GM11168 (cell line): ENCODE data around the gene RBM38.
"Not testable (repeated sequence)": the region's sequence is repeated elsewhere in the genome, so short reads cannot be mapped to it uniquely, and the experiment has no call there.

Experiments used
- in situ Hi-C: fragments of 300-500 bp; cut with MboI; formaldehyde crosslinking; loops from one replicate; pipeline ENCODE4 v1.12.0; 2022; ENCODE audit warnings: low sequenced_read_pairs; ENCODE audit not compliant: unreplicated experiment

RBM38 gene

DNA sequence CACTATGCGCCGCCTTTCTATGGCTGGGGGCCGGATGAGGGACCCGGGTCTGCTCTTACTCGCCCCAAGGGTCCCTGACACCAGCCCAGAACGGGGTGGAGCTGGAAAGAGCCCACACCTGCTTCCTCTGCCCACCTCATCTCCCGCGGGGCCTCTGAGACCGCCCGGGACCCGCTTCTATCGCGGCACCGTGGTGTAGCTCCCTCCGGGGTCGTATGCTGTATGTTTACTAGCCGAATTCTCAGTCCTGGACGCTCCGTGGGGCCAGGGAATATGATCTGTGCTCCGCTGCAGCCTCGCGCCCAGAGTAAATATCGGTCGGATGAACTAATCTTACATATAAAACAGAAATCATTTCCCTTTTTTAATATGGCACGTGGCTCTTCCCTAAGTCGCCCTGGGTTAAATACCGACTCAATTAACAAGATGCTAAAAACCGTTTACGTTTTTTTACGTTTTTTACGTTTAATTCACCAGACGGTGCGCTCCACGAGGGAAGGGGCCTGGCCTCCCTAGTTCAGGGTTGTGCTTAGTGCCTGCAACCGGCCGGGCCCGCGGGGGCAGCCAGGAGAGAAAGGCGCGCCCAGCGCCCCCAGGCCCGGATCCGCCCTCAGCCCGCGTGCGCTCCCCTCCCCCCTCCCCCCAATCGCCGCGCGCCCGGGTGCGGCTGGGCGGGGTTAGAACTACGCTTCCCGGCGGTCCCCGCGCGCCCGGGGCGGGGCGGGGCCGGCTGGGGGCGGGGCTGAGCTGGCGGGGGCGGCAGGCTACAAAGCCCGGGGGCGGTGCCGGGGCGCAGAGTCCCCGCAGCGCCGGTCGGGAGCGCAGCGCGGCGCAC is at the start of gene RBM38:
TSS of gene RBM38 (plus strand) at position 793 of the 835 bp plus-strand sequence. CDS start 186 bp downstream, outside the sequence.
- in situ Hi-C loops = no loop called here

- in situ Hi-C loops = no loop called here
Measured at GRCh38 chr20:57341663-57342062, 49.5 kb upstream of the RBM38 start.

- in situ Hi-C loops = no loop called here
Measured at GRCh38 chr20:57342829-57343228, 48.4 kb upstream of the RBM38 start.

GRCh38 chr20:57346477-57346876 is 44.7 kb upstream of the RBM38 start:
- in situ Hi-C loops = no loop called here

DNA sequence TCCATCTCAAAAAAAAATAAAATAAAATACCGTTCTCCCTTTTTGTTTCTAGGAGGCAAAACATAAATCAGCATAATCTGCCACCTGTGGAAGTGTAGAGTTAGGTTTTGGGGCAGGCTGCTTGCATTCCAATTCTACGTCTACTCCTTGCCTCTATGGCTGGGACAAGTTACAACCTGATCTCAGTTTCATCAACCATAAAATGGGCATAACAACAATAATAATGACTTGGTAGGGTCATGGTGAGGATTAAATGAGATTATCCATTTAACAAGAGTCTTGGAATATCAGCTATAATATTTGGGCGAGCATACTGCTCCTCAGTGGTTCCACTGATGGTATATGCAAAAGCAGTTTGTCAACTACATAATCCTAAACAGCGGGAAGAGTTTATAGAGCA is 43.8 kb upstream of the RBM38 start:
- in situ Hi-C loops = no loop called here

DNA sequence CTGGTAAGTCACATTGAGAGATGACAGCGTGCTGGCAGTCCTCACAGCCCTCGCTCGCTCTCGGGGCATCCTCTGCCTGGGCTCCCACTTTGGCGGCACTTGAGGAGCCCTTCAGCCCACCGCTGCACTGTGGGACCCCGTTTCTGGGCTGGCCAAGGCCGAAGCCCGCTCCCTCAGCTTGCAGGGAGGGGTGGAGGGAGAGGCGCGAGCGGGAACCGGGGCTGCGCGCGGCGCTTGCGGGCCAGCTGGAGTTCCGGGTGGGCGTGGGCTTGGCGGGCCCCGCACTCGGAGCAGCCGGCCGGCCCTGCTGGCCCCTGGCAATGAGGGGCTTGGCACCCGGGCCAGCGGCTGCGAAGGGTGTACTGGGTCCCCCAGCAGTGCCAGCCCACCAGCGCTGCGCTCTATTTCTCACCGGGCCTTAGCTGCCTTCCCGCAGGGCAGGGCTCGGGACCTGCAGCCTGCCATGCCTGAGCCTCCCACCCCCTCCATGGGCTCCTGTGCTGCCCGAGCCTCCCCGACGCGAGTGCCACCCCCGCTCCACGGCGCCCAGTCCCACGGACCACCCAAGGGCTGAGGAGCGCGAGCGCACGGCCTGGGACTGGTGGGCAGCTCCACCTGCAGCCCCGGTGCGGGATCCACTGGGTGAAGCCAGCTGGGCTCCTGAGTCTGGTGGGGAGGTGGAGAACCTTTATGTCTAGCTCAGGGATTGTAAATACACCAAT is 42.8 kb upstream of the RBM38 start:
- in situ Hi-C loops = not testable (repeated sequence)

GRCh38 chr20:57348922-57349574 is 42.1 kb upstream of the RBM38 start:
- in situ Hi-C loops = not testable (repeated sequence)

DNA sequence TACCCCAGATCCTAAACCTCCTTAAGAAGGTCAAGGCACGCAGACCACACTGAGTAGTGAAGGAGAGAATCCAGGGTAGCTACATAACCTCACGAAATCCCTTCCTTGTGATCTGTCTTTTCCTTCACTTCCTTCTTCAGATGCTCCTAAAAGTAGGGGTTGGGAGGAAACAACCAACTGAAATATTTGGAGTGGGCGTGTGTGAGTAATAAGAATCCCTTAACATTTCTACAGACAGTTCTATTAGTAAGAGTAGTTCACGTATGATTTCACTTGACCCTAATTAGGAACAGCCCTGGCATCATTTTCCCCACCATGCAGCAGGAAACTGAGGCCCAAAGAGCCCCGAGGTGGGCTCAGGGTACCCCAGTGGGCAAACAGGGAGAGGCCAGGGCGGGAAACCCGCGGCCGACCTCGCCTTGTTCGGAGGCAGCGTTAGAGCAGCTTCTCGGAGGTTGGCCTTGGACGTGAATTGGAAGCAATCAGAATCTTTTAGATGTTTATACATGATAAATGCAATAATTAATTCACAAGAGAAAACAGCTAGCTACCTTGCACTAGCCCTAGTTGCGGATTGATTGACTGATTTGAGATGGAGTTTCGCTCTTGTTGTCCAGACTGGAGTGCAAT is 41.0 kb upstream of the RBM38 start:
- in situ Hi-C loops = loop anchor here (25.0 kb wide), 1 partner anchor 862 kb away; no protein-coding TSS in a partner anchor

DNA sequence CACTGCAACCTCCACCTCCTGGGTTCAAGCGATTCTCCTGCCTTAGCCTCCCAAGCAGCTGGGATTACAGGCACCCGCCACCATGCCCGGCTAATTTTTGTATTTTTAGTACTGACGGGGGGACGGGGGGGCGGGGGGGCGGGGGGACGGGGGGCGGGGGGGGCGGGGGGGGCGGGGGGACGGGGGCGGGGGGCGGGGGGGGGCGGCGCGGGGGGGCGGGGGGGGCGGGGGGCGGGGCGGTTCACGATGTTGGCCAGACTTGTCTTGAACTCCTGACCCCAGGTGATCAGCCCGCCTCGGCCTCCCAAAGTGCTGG is 40.5 kb upstream of the RBM38 start:
- in situ Hi-C loops = loop anchor here (25.0 kb wide), 1 partner anchor 862 kb away; no protein-coding TSS in a partner anchor

DNA sequence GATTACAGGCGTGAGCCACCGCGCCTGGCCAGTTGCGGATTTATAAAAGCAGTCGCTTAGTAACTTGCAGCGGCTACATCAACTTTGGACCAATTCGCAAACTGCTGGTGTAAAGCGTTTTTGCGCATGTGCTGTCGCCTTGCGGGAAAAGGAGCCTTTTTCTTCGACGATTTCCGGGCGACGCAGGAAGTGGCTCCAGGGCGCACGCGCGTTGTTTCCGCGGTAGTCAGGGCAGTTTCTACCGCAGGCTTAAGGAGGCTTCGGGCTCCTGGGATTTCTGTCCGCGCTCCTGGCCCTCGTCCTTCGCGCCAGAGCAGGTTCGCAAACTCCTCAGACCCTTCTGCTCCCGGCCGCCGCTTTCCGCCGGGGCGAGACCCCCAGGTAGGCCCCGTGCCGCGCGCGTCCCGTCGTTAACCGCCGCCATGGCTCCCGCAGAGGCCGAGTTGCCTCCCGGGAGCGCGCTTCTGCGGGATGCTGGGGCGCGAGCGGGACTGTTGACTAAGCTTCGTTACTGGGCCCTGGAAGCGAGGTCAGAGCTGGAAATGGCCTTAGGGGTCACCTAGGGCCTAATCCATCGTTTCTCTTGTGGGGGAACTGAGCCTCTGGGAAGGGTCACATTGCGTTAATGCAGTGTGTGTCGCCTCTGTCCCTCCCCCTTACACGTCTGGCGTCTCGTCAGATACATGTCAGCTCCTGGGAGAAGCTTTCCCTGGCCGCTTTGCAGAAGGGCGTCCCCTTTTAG is 40.0 kb upstream of the RBM38 start, which contains the start of gene RAE1:
TSS of gene RAE1 (plus strand) at position 214 of the 742 bp plus-strand sequence. CDS start 2,784 bp downstream, outside the sequence.
- in situ Hi-C loops = loop anchor here (25.0 kb wide), 1 partner anchor 861 kb away; no protein-coding TSS in a partner anchor

GRCh38 chr20:57352305-57352704 is 38.9 kb upstream of the RBM38 start:
- in situ Hi-C loops = loop anchor here (25.0 kb wide), 1 partner anchor 860 kb away; no protein-coding TSS in a partner anchor

GRCh38 chr20:57353351-57353750 is 37.8 kb upstream of the RBM38 start:
- in situ Hi-C loops = loop anchor here (25.0 kb wide), 1 partner anchor 859 kb away; no protein-coding TSS in a partner anchor

GRCh38 chr20:57361517-57361916 is 29.7 kb upstream of the RBM38 start:
- in situ Hi-C loops = loop anchor here (25.0 kb wide), 1 partner anchor 851 kb away; no protein-coding TSS in a partner anchor

GRCh38 chr20:57364451-57364850 is 26.7 kb upstream of the RBM38 start:
- in situ Hi-C loops = loop anchor here (25.0 kb wide), 1 partner anchor 848 kb away; no protein-coding TSS in a partner anchor

DNA sequence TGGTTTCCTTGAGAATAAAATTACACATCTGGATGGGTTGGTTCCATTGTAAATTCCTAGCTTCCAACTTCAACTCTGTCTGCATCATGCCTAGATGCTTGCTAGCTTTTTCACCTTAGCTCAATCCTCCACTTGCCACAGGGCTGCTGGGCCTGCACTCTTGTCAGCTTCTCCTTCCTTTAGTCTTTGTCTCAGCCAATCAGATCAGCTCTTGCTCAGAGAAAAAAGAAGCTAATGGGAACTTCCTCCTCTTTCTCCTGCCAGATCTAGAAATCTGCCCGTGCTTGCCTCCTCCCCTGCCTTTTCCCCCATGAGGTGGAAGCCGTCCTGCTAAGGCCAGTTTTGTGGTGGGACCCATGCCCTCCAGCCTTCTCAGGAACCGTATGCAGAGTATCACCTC is 21.6 kb upstream of the RBM38 start:
- in situ Hi-C loops = loop anchor here (25.0 kb wide), 1 partner anchor 843 kb away; no protein-coding TSS in a partner anchor

- in situ Hi-C loops = loop anchor here (25.0 kb wide), 1 partner anchor 842 kb away; no protein-coding TSS in a partner anchor
Measured at GRCh38 chr20:57370316-57370715, 20.9 kb upstream of the RBM38 start.

- in situ Hi-C loops = loop anchor here (25.0 kb wide), 1 partner anchor 841 kb away; no protein-coding TSS in a partner anchor
Measured at GRCh38 chr20:57371363-57371762, 19.8 kb upstream of the RBM38 start.

GRCh38 chr20:57372157-57372556 is 19.0 kb upstream of the RBM38 start:
- in situ Hi-C loops = loop anchor here (25.0 kb wide), 1 partner anchor 840 kb away; no protein-coding TSS in a partner anchor
